ENCODE results near the gene CELA1.

DNA sequence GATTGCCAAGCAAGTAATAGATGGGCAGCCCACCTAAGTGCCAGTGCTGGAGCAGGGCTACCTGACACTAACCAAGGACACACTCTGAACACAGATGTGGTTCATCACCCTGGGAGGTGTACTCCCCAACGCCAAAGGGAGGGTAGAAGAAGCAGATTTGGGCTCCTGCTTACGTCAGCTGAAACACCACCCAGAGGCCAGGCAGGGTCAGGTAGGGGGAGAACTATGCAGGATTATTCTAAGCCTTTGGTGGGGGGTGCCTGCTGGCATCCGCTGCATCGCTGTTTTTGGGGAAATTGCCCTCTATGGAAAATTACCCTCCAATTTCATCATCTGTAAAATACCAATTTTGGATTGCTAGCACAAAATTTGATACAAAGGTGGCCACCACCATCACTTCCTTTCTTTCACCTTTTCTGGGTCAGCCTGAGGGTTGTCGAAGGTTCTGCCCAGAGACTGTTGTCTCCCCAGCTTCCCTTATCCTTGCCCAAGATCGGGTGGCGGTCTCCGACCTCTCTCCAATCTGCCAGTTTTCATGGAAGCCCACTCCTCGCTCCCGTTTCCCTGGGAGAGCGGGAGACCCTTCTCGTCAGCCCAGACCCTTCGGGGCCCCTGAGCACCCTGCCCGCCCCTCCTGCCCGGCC is 23.0 kb downstream of the CELA1 start:
- TF ChIP-seq, protein P1, sequence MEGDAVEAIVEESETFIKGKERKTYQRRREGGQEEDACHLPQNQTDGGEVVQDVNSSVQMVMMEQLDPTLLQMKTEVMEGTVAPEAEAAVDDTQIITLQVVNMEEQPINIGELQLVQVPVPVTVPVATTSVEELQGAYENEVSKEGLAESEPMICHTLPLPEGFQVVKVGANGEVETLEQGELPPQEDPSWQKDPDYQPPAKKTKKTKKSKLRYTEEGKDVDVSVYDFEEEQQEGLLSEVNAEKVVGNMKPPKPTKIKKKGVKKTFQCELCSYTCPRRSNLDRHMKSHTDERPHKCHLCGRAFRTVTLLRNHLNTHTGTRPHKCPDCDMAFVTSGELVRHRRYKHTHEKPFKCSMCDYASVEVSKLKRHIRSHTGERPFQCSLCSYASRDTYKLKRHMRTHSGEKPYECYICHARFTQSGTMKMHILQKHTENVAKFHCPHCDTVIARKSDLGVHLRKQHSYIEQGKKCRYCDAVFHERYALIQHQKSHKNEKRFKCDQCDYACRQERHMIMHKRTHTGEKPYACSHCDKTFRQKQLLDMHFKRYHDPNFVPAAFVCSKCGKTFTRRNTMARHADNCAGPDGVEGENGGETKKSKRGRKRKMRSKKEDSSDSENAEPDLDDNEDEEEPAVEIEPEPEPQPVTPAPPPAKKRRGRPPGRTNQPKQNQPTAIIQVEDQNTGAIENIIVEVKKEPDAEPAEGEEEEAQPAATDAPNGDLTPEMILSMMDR (IDR thresholded peaks at IDR 0.05) = no peak
- peak in 1 of 4 donors; percentile 49 for TF ChIP-seq POLR2A (IDR thresholded peaks at IDR 0.05)
